ENCODE measurements around the gene B4GAT1.
"Not testable (repeated sequence)": the region's sequence is repeated elsewhere in the genome, so short reads cannot be mapped to it uniquely, and the experiment has no call there.

Gene B4GAT1

DNA sequence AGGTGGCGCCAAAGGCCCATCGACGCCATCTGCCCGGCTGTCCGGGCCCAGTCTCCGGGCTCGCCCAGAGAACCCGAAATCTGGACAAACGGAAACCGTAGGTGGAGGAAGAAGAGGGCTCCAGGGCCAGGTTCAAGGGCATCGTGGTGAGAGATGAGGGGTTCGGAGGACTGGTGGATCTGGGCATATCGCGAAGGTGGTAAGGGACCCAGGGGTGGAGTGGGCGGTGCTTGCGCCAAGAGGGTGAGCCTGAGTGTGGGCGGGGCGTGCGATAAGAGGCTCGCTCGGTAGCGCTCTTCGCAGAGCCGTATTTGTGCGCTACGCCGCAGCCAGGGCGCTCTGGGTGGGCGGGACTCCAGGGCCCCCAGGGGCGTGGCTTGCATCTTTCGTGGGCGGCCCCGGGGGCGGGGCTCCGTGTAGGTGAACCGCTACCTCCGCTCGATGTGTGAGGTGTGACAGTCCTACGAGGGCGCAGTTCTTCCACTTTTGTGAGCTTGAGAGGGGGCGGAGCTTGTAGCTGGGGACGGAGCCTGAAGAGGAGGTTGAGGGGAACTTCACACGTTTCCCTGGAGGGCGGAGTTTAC is 35.4 kb downstream of the B4GAT1 start:
- peak; percentile 93 to 96 for DNase-seq (ENCODE audit: extremely low read depth in 1 of 2, low read depth in 1 of 2)

DNA sequence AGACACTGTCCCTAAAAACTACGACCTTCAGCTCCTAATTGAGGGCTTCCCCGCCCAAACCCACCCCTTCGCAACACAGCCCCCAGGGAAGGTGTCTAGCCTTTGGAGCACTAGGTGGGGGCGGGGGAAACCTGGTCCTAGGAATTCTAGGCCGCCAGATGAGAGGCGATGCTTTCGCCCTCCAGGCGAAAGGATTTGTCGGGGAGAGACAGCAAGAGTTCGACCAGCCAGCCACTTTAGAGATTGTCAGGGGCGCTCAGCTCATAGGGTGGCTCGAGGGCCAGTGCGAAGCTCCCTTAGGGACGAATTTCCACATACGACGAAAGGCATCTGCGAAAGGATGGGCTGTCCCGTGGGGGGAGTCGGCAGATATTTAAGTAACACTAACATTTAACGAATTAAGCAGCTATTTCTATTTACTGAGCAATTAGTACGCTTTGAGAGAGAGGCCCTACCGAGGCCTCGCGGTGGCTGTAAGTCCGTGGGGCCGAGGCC is 35.9 kb downstream of the B4GAT1 start:
- no peak for DNase-seq (ENCODE audit: extremely low read depth in 1 of 2, low read depth in 1 of 2)

- DNase-seq (ENCODE audit: extremely low read depth in 1 of 2, low read depth in 1 of 2) = not testable (repeated sequence)
Measured at GRCh38 chr11:66310803-66311440, 36.5 kb downstream of the B4GAT1 start.

DNA sequence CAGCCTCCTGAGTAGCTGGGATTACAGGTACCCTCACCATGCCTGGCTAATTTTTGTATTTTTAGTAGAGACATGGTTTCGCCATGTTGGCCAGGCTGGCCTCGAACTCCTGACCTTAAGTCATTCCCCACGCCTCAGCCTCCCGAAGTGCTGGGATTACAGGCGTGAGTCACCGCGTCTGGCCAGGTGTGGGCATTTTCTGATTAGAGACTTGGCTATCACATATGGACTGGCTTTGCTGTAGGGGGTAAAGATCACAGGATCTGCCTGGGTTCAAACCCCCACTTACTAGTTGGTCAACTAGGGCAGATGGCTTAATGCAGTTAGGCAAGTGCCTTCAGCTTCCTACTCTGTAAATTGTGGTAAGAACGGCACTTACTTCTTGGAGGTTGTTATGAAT is 37.1 kb downstream of the B4GAT1 start:
- no peak for DNase-seq (ENCODE audit: extremely low read depth in 1 of 2, low read depth in 1 of 2)

GRCh38 chr11:66309475-66309874 is 38.0 kb downstream of the B4GAT1 start:
- DNase-seq (ENCODE audit: extremely low read depth in 1 of 2, low read depth in 1 of 2) = no peak

GRCh38 chr11:66302656-66303055 is 44.8 kb downstream of the B4GAT1 start:
- DNase-seq (ENCODE audit: extremely low read depth in 1 of 2, low read depth in 1 of 2) = no peak

DNA sequence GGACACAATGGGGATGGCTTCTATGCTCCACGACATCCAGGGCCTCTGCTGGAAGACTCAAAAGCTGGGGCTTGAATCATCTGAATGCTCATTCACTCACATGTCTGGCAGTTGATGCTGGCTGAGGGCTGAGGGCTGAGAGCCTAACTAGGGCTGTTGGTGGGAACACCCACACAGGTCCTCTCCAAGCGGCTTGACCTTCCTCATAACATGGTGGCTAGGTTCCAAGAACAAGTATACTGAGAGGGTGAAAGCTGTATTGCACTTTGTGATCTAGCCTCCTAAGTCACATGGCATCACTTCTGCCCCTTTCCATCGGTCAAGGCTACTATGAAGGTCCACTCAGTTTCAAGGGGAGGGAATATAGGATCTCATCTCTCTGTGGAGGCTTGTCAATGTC is 48.2 kb downstream of the B4GAT1 start:
- no peak for DNase-seq (ENCODE audit: extremely low read depth in 1 of 2, low read depth in 1 of 2)

- no peak for DNase-seq (ENCODE audit: extremely low read depth in 1 of 2, low read depth in 1 of 2)
Measured at GRCh38 chr11:66297610-66298009, 49.8 kb downstream of the B4GAT1 start.

Measured in stimulated activated CD8-positive, alpha-beta memory T cell treated with anti-CD3 and anti-CD28 coated beads, Interleukin-7, amount 100 ng/mL, for 48 hours (primary cell).